GM12878 (cell line): ENCODE measurements around the gene FILIP1L. TPM values are rescaled to one million over a fixed set of nuclear protein-coding genes. Genes with fewer than 3 reads are reported as not detected.

Experiments
- ATAC-seq: fragments of 200-7000 bp; cut with Tn5 transposase; 3 replicates; pipeline ENCODE4 v1.9.1; 2020; ENCODE audit warnings: mild to moderate bottlenecking, moderate library complexity
- BruUV-seq: library from RNA; stranded (reverse); fragments of 400-500 nt; replicated peaks from 2 replicates; lab custom pipeline; 2021; lab: Mats Ljungman, UMichigan
- CTCF ChIA-PET: fragments of 300-600 bp; sonication (Branson Sonifier 250); formaldehyde crosslinking; extraction: SDS; loops from one replicate; lab custom pipeline; 2021; ENCODE audit warnings: inconsistent platforms; lab: Yijun Ruan, JAX
- POLR2A ChIA-PET: fragments of 350-600 bp; formaldehyde crosslinking; extraction: SDS; loops from one replicate; lab custom pipeline; 2021; ENCODE audit warnings: inconsistent platforms; lab: Charles Lee
- RAD21 ChIA-PET: fragments of 300-600 bp; sonication (Branson Sonifier 250); formaldehyde crosslinking; loops from one replicate; lab custom pipeline; 2023; ENCODE audit warnings: antibody characterized with exemption; ENCODE audit not compliant: unreplicated experiment; lab: Charles Lee
- SMC1A ChIA-PET: fragments of 300-600 bp; sonication (Branson Sonifier 250); formaldehyde crosslinking; loops from one replicate; lab custom pipeline; 2023; ENCODE audit not compliant: unreplicated experiment, uncharacterized antibody; lab: Charles Lee
- DNase-seq: peaks from one replicate; pipeline ENCODE4 v3.0.0-alpha.2; 2011; ENCODE audit warnings: low read depth, low spot score
- FAIRE-seq: peaks from 3 replicates; lab custom pipeline; 2011; peaks lifted over from hg19 to GRCh38; lab: Jason Lieb, UNC
- H2AFZ ChIP-seq: 2 replicates; pipeline ENCODE4 v1.6.0; 2011; ENCODE audit warnings: low read depth, low read length, control low read depth; ENCODE audit not compliant: control insufficient read depth
- H3K27ac ChIP-seq: 2 replicates; pipeline ENCODE4 v1.5.1; 2011; ENCODE audit warnings: control low read depth; ENCODE audit not compliant: control insufficient read depth, insufficient read depth
- H3K27me3 ChIP-seq, 2 experiments: replicated peaks in 1 of 2; 2 replicates each; pipeline versions ENCODE4 v1.6.0 to v1.6.1; 2011; ENCODE audit warnings: low read length in 1 of 2; ENCODE audit not compliant: control insufficient read depth in 2 of 2, insufficient read depth in 2 of 2
- H3K36me3 ChIP-seq, 2 experiments: 2 replicates each; pipeline ENCODE4 v1.5.1; 2011; ENCODE audit warnings: low read length in 1 of 2; ENCODE audit not compliant: control insufficient read depth in 2 of 2, insufficient read depth in 2 of 2
- H3K4me1 ChIP-seq: 2 replicates; pipeline ENCODE4 v1.6.1; 2011; ENCODE audit warnings: mild to moderate bottlenecking, low read length, moderate library complexity, mixed read lengths; ENCODE audit not compliant: control insufficient read depth, insufficient read depth
- H3K4me2 ChIP-seq: 2 replicates; pipeline ENCODE4 v1.6.0; 2011; ENCODE audit warnings: control low read depth; ENCODE audit not compliant: control insufficient read depth, insufficient read depth
- H3K4me3 ChIP-seq: fragments of 200-600 bp; sonication (generic); 2 replicates; pipeline ENCODE4 v1.5.1; 2016
- H3K79me2 ChIP-seq: 2 replicates; pipeline ENCODE4 v1.6.0; 2011; ENCODE audit warnings: low read length; ENCODE audit not compliant: control insufficient read depth, insufficient read depth
- H3K9ac ChIP-seq: 2 replicates; pipeline ENCODE4 v1.8.0; 2011; ENCODE audit warnings: low read length, control low read depth, mixed read lengths; ENCODE audit not compliant: control insufficient read depth, insufficient read depth
- H3K9me3 ChIP-seq: replicated peaks from 3 replicates; pipeline ENCODE4 v1.5.1; 2011; ENCODE audit warnings: mild to moderate bottlenecking, low read length; ENCODE audit not compliant: control insufficient read depth, insufficient read depth
- H4K20me1 ChIP-seq: 2 replicates; pipeline ENCODE4 v1.6.0; 2011; ENCODE audit not compliant: control insufficient read depth, insufficient read depth
- HDAC6 ChIP-seq: fragments of 200-600 bp; sonication (generic); IDR thresholded peaks from one replicate; pipeline ENCODE4 v1.8.0; 2017; ENCODE audit warnings: antibody characterized with exemption; ENCODE audit not compliant: unreplicated experiment
- JUNB ChIP-seq: IDR thresholded peaks from 2 replicates; pipeline ENCODE4 v1.6.1; 2016; ENCODE audit warnings: antibody characterized with exemption, mild to moderate bottlenecking
- MYB ChIP-seq: fragments of 150-350 bp; IDR thresholded peaks from 2 replicates; pipeline ENCODE4 v1.6.1; 2014; ENCODE audit warnings: mild to moderate bottlenecking, low read depth, low read length, borderline replicate concordance
- ZBTB4 ChIP-seq: fragments of 450-650 bp; formaldehyde crosslinking; IDR thresholded peaks from 2 replicates; pipeline ENCODE4 v1.4.0; 2022; ENCODE audit warnings: mild to moderate bottlenecking, moderate library complexity
- ZNF274 ChIP-seq: IDR thresholded peaks from one replicate; pipeline ENCODE4 v1.8.0; 2011; ENCODE audit not compliant: insufficient read length, insufficient read depth
- WGBS: methylation state at CpG from one replicate; pipeline ENCODE4 v1.1.6; 2016; ENCODE audit warnings: low lambda C conversion rate; ENCODE audit not compliant: insufficient replicate concordance, insufficient coverage; ENCODE audit errors: missing lambda C conversion rate; 5-methylcytosine and 5-hydroxymethylcytosine counted together
- in situ Hi-C: fragments of 300-500 bp; cut with MboI; formaldehyde crosslinking; loops from 9 replicates; pipeline ENCODE4 v1.14.3; 2018; ENCODE audit warnings: mixed read lengths
- intact Hi-C: fragments of 100-400 bp; cut with micrococcal nuclease; formaldehyde crosslinking; loops from one replicate; pipeline ENCODE4 v1.14.2; 2022; ENCODE audit not compliant: unreplicated experiment
- polyA plus RNA-seq, 11 experiments: library from polyadenylated mRNA; depleted of rRNA in 4 of 11; unstranded in 6 of 11; stranded (reverse) in 5 of 11; fragments of >200 nt; fragmentation: Nextera tagmentation in 4 of 11; fragmentation: Illumina TruSeq in 1 of 11; extraction: Ambion mirVana in 4 of 11; extraction: Trizol in 1 of 11; gene quantifications; 1 replicate in 1 of 11; 2 replicates in 10 of 11; pipeline versions ENCODE4 v1.2.1 to v1.2.3, GENCODE V29; 2011 to 2016; ENCODE audit warnings: inconsistent platforms in 2 of 11, missing spikeins in 2 of 11, low read depth in 1 of 11
- total RNA-seq, 4 experiments: library from RNA; depleted of rRNA in 3 of 4; stranded (reverse); fragments of >200 nt in 3 of 4; fragmentation: Illumina TruSeq in 1 of 4; extraction: Trizol in 1 of 4; gene quantifications; 2 replicates each; pipeline versions ENCODE4 v1.2.1 to v1.2.3, GENCODE V29; 2013 to 2021

The FILIP1L gene
- total and polyA plus RNA-seq, 10 of the 15 experiments (the other 5 are each of a cell fraction or from before 2014, with no cell fraction given): 0.24 to 6.1 (median 3.5) TPM

DNA sequence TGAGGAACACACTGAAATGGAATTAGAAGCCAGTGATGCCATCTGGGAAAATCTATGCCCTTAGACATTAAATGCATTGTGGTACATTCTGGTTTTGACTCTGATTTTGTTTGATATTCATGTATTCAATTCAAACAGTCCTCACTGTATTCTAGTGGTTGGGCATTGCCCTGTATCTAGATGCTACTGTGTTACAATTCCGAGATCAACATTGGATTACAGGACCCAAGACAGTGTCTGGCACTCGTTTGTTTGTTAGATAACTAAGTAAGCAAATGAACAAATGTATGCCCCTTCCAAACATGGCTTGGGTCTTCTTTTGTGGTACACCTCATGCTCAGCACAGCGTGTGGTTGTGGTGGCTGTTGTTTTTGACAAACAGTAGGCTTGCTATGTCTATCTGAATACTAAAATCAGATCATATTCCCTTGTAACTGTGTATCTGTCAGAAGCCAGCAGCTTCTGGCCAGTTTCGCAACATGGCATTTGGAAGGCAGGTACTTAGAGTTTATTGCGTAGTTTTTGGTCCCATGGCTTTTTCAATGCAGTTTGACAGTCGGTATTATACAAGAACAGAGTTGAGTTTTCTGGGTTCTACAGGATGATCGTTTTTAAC lies 5.7 kb downstream of the FILIP1L start:
- H3K79me2 ChIP-seq: no peaks in the 10 kb centered on the region
- peaks cover 30% of the 10 kb centered on the region for H3K4me1 ChIP-seq
- no peak overlapping the region for H3K4me2 ChIP-seq
- H3K27ac ChIP-seq: no peak overlapping the region
- H3K9ac ChIP-seq: no peak overlapping the region
- BruUV-seq: no TSS peak
- ChIA-PET SMC1A (no interaction called here), POLR2A (no interaction called here), RAD21 (no interaction called here), CTCF (no interaction called here)
- no peaks in the 10 kb centered on the region; the same call in 2 of the 3 replicates for H3K9me3 ChIP-seq
- FAIRE-seq: no peak
- no peak overlapping the region for H2AFZ ChIP-seq
- TF ChIP-seq ZNF274: no peak
- no peak for TF ChIP-seq HDAC6
- TF ChIP-seq JUNB: no peak
- TF ChIP-seq MYB: no peak
- TF ChIP-seq ZBTB4 (CRISPR knock-in tag): no peak
- H3K4me3 ChIP-seq: no peak overlapping the region
- no peak for DNase-seq
- H4K20me1 ChIP-seq: no peaks in the 10 kb centered on the region
- H3K27me3 ChIP-seq: no peaks in the 10 kb centered on the region
- intact Hi-C loops (no loop called here), in situ Hi-C loops (no loop called here)
- WGBS: 77% methylated on average over 7 of the region's 7 CpGs
- no peaks in the 10 kb centered on the region for H3K36me3 ChIP-seq
- no peak for ATAC-seq
